ENCODE data around the gene CNNM2.

The CNNM2 gene

GRCh38 chr10:103139803-103140202, 221.7 kb downstream of the CNNM2 start:
- no peak for DNase-seq (ENCODE audit: low read depth in 2 of 2, low spot score in 1 of 2)

All from stimulated activated CD8-positive, alpha-beta memory T cell treated with anti-CD3 and anti-CD28 coated beads, Interleukin-4, amount 100 ng/mL, for 1 hour (primary cell).